ENCODE results near the gene ERVK3-1. TPM values are rescaled to one million over a fixed set of nuclear protein-coding genes. Genes with fewer than 3 reads are reported as not detected.
A peak's percentile ranks its signal among the peaks of the same experiment; 100 is the strongest.
"Not testable (repeated sequence)": the region's sequence is repeated elsewhere in the genome, so short reads cannot be mapped to it uniquely, and the experiment has no call there.

Gene ERVK3-1
- total RNA-seq, 1 donor from 2014 or later: 22.4 TPM

GRCh38 chr19:58338336-58338735 is 33.2 kb downstream of the ERVK3-1 start:
- no peak for FAIRE-seq
- DNase-seq (ENCODE audit: low spot score in 2 of 2): no peak

GRCh38 chr19:58338825-58339558 is 33.8 kb downstream of the ERVK3-1 start:
- DNase-seq (ENCODE audit: low spot score in 2 of 2) (no peak), FAIRE-seq (no peak)

GRCh38 chr19:58345558-58345957 is 40.4 kb downstream of the ERVK3-1 start:
- FAIRE-seq: no peak

GRCh38 chr19:58346961-58347929 is 42.1 kb downstream of the ERVK3-1 start:
- DNase-seq (ENCODE audit: low spot score in 2 of 2) (peak; percentile 89), FAIRE-seq (no peak)

More at GRCh38 chr19:58345558-58345957, 40.4 kb downstream of the ERVK3-1 start:
- no peak for DNase-seq (ENCODE audit: low spot score in 2 of 2)

GRCh38 chr19:58348080-58348479 is 42.9 kb downstream of the ERVK3-1 start:
- not testable (repeated sequence) for DNase-seq (ENCODE audit: low spot score in 2 of 2); FAIRE-seq

GRCh38 chr19:58349590-58349989 is 44.4 kb downstream of the ERVK3-1 start:
- no peak for DNase-seq (ENCODE audit: low spot score in 2 of 2)
- FAIRE-seq: no peak

- no peak for DNase-seq (ENCODE audit: low spot score in 2 of 2)
These were observed 45.1 kb downstream of the ERVK3-1 start for GRCh38 chr19:58350001-58350861.

GRCh38 chr19:58350871-58351557 is 45.8 kb downstream of the ERVK3-1 start:
- DNase-seq (ENCODE audit: low spot score in 2 of 2) (no peak), FAIRE-seq (no peak)

More at GRCh38 chr19:58350001-58350861, 45.1 kb downstream of the ERVK3-1 start:
- no peak for FAIRE-seq

- no peak for DNase-seq (ENCODE audit: low spot score in 2 of 2)
- FAIRE-seq: no peak
These were observed 46.3 kb downstream of the ERVK3-1 start for GRCh38 chr19:58351558-58351878.

GRCh38 chr19:58351990-58352755 is 47.0 kb downstream of the ERVK3-1 start:
- no peak for FAIRE-seq
- no peak for DNase-seq (ENCODE audit: low spot score in 2 of 2)

- no peak for FAIRE-seq
These were observed 47.8 kb downstream of the ERVK3-1 start, which contains the start of gene A1BG for GRCh38 chr19:58352760-58353671. A1BG (minus strand) TSS chr19:58353492; CDS start chr19:58353437, 55 bp downstream.

GRCh38 chr19:58353717-58354477 is 48.7 kb downstream of the ERVK3-1 start:
- DNase-seq (ENCODE audit: low spot score in 2 of 2): no peak

More at GRCh38 chr19:58352760-58353671, 47.8 kb downstream of the ERVK3-1 start, which contains the start of gene A1BG:
- no peak for DNase-seq (ENCODE audit: low spot score in 2 of 2)

GRCh38 chr19:58354478-58355030 is 49.4 kb downstream of the ERVK3-1 start:
- FAIRE-seq: no peak
- DNase-seq (ENCODE audit: low spot score in 2 of 2): no peak

More at GRCh38 chr19:58353717-58354477, 48.7 kb downstream of the ERVK3-1 start:
- FAIRE-seq: no peak

- FAIRE-seq: no peak
- DNase-seq (ENCODE audit: low spot score in 2 of 2): no peak
These were observed 50.1 kb downstream of the ERVK3-1 start for GRCh38 chr19:58355215-58355796.

- no peak for DNase-seq (ENCODE audit: low spot score in 2 of 2)
- no peak for FAIRE-seq
These were observed 51.0 kb downstream of the ERVK3-1 start for GRCh38 chr19:58355908-58356765.
